HG02938 (cell line): ENCODE data around the gene TRNP1.
"Not testable (repeated sequence)": the region's sequence is repeated elsewhere in the genome, so short reads cannot be mapped to it uniquely, and the experiment has no call there.

Source experiments
- ATAC-seq: cut with Tn5 transposase; IDR thresholded peaks from one replicate; pipeline ENCODE4 v1.9.1; 2021; ENCODE audit warnings: mild to moderate bottlenecking, moderate library complexity; ENCODE audit not compliant: unreplicated experiment

Gene TRNP1

DNA sequence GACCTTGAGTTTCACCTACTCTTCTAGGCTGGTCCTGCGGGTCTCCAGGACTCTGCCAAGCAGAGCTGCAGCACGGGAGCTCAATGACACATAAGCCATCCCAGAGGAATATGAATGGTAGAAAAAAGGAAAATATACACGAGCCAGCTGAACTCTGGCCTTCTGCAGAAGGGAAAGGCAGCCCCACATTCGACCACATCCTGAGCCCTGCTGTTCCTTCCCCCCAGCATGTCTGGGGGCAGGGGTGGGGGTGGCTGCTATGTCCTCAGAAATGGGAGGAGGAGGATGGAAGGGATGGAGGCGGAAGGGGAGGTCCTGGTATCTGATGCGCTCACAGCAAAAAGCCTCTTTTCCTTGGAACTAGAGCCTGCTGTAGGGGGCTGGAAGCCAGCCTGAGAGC lies 21.1 kb upstream of the TRNP1 start:
- no peak for ATAC-seq

DNA sequence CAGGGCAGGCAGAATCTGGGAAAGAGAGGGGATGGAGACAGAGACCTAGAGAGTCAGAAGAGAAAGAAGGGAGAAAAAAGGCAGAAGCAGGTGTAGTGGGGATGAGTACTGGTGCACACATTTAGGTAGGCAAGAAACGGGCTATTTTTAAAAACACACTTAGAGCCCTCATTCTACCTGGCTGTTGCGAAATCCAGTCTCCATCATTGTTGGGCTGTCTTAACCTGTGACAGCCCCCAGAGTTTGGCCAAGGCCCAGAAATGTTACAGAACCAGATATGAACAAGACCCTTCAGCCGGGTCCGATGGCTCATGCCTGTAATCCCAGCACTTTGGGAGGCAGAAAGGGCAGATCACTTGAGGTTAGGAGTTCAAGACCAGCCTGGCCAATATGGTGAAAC lies 20.7 kb upstream of the TRNP1 start:
- ATAC-seq = no peak

DNA sequence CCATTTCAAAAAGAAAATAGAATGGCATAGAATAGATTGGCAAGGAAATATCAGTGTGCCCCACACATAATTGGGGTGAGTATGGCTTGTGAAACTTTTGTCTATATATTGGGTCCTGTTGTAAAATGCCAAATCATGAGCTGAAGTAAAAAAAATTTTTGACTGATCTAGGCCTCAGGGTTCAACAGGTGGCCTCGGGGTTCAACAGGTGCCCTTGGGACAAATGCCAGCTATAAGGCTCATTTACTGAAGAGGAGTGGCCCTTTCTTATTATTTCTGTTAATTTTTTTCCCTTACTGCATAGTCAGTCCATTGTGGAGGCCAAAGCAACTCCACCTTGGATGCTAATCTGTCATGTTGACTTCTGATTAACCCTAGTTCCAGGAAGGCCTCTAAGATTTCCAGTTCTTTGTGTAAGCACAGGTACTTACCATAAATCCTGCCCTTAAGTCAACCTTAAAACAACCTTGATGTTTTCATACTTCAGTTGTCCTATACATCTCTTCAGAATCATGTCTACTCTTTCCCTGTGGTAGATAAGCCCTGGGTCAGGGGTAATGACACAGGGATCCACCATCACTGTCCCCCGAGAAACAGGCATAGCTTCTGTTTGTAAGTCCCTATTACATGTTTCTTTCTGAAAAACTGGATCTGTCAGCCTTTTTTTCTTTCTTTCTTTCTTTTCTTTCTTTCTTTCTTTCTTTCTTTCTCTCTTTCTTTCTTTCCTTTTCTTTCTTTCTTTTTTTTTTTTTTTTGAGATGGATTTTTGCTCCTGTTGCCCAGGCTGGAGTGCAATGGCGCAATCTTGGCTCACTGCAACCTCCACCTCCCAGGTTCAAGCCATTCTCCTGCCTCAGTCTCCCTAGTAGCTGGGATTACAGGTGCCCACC lies 16.6 kb upstream of the TRNP1 start:
- ATAC-seq = no peak

DNA sequence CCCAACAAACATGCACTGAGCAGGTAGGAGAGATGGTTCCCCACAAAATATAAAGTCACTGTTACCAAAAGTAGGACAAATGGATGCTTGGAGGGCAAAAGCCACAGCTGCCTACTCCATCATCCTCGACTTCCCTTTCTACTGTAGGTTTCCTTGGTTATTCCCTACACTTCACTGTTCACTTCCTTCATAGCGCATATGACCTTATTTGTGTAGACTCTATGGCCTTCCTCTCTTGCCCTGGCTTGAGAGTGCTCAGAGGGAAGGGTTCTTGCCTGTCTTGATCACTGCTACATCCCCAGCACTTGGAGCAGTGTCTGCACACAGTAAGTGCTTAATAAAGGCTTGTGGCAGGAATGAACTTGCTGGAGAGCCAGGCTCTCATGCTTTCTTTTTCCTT lies 14.6 kb upstream of the TRNP1 start:
- no peak for ATAC-seq

DNA sequence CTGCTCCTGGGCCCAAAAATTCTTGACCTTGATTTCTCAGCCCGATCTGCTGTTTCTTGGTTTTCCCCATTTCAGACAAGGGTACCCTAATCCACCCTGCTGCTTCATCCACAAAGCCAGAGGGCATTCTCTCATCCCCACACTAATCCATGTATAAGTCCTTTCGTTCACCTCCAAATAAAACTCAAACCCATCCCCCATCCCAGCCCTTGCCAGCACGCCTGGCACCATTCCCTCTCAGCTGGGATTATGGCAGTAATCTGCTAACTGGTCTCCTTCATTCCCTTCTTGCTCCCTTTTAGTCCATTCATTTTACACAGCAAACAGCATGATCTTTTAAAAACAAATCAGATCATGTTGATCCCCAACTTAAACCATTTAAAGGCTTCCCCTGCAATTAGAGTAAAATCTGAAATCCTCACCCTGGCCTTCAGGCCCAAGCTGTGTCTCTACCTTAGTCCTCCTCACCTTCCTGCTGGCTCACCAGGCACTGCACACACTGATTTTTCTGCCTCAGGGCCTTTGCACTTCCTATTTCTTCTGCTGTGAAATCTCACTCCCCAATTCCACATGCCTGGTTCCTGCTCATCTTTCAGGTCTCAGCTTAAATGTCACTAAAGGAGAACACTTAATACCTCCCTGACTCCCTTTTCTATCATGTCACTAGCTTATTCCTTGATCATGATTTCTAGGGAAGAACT lies 12.2 kb upstream of the TRNP1 start:
- ATAC-seq = no peak

DNA sequence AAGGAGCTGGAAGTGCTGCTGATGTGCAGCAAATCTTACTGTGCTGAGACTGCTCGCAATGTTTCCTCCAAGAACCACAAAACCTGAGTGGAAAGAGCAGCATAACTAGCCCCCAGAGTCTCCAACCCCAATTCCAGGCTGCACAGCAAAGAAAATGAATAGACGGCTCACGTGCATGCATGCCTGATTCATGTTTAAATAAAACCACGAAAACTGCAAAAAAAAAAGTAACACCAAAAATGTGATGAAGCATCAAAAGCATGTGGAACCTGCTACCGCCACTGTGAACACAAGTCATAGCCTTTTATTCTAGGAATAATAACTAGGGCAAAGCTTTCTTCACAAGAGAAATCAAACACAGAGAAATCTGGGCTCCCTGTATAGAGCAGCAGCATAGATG lies 9.6 kb upstream of the TRNP1 start:
- ATAC-seq = no peak

DNA sequence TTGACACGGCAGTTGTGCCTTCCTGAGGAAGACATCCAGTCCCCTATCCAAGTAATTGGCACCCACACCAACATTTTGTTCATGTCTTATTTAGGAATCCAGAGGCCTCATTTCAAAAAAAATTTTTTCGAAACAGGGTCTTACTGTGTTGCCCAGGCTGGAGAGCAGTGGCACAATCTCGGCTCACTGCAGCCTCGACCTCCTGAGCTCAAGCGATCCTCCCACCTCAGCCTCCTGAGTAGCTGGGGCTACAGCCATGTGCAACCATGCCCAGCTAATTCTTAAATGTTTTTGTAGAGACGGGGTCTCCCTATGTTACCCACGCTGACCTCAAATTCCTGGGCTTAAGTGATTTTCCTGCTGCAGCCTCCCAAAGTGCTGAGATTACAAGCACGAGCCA lies 9.2 kb upstream of the TRNP1 start:
- no peak for ATAC-seq

DNA sequence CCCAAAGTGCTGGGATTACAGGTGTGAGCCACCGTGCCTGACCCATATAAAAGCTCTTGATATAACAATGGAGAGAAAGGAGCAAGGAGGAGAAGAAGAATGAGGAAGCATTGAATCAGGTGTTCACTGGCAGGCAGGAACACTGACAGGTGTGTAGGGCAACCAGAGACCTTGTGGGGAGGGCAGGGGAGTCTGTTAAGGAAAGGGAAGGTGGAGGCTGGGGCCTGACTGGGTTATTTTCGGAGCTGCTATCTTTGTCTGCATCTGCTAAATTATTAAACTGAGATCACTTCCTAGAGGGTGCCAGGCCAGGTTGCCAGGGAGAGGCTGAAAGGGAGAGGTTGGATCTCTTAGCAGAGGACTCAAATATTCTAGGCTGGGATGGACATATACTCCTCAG lies 6.8 kb upstream of the TRNP1 start:
- no peak for ATAC-seq

DNA sequence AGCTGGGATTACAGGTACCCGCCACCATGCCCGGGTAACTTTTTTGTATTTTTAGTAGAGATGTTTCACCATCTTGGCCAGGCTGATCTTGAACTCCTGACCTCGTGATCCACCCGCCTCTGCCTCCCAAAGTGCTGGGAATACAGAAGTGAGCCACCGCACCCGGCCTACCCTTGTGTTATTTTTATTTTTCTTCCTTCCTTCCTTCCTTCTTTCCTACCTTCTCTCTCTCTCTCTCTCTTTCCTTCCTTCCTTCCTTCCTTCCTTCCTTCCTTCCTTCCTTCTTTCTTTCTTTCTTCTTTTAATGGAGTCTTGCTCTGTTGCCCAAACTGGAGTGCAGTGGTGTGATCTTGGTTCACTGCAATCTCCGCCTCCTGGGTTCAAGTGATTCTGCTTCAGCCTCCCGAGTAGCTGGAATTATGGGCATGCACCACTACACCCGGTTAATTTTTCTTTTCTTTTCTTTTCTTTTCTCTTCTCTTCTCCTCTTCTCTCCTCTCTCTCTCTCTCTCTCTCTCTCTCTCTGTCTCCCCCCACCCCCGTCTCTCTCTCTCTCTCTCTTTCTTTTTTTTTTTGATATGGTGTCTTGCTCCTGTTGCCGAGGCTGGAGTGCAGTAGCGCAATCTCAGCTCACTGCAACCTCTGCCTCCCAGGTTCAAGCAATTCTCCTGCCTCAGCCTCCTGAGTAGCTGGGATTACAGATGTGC lies 3.9 kb upstream of the TRNP1 start:
- not testable (repeated sequence) for ATAC-seq

DNA sequence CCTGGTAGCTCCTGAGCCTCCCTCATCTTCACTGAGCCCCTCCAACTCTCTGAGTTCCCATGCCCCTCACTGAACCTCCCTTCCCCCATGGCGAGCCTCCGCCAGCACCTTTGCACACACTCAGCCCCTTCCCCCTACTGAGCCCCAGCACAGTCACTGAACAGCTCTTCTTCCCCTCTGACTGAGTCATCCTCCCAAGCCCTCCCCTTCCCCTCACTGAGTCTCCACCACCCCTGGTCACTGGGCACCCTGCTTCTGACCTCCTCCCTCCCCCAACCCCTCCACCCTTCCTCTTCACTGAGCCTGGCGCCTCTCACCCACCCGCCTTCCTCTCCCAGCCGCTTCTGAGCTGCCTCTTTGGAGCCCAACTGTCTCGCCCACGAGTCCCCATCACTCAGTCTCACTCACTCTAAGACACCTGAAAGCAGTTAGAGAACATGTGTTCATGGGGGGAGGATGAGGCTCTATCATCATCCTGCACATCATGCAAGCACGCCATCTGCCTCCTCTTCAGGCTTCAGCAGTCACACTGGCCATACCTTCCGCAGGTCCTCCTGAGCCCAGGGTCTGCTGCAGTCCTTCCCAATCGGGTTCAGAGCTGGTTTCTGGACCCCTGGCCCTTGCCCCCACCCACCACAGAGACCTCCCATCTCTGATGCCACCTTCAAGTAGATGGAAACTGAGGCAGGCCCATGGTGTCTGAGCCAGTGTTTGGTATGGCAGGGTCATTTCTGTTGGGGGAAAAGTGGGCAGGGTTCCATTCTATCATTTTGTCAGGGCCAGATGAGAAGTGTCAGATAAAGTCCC lies 2.0 kb upstream of the TRNP1 start:
- ATAC-seq = no peak

DNA sequence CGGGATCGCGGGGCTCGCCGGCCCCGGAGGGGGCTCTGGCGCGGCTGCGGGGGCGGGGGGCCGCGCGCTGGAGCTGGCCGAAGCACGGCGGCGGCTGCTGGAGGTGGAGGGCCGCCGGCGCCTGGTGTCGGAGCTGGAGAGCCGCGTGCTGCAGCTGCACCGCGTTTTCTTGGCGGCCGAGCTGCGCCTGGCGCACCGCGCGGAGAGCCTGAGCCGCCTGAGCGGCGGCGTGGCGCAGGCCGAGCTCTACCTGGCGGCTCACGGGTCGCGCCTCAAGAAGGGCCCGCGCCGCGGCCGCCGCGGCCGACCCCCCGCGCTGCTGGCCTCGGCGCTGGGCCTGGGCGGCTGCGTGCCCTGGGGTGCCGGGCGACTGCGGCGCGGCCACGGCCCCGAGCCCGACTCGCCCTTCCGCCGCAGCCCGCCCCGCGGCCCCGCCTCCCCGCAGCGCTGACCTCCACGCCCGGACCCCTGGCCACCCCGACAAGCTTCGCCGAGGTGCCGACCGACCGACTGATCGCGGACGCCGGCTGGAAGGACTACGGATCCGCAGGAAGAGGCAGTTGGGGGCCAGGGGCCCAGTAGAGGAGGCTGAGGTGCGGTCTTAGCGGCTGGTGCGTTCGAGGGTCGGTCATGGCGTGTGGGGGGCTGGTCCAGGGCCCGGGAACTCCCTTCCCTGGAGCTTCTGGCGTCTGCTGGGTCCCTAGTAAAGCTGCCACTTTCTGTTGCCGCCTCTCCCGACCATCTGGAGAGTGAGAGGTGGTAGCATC lies 711 bp downstream of the TRNP1 start:
- ATAC-seq = no peak

DNA sequence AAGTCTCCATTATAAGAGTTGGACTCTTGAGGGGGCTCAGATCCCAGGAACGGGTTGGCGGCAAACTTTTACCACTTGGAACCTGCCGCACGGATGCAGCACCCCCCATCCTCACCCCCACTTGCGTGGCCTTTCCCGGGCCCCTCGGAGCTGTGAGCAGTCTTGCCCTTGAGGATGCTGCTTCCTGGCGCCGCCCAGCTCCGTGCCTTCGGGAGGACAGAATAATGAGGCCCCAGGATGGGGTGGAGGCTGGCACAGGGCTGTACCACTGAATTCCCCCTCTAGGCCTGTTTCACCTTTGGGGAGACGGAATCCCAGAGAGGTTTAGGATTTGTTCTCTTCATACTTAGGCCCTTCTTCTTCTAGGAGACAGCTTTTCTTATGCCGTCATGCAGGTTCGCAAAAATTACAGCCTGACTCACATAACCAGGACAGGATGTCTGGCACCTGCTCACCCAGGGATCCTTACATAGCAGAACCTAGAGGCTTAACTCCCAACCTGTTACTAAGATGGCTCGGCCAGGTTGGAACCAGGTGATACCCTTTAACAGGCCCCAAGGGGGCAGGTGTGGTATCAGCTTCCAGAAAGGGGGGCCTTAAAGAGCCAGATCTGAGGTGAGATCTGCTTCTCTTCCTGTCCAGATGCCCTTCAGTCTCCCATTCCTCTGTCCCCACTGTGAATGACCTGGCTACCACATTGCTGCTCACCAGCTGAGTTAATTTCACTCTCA lies 1.5 kb downstream of the TRNP1 start:
- no peak for ATAC-seq

DNA sequence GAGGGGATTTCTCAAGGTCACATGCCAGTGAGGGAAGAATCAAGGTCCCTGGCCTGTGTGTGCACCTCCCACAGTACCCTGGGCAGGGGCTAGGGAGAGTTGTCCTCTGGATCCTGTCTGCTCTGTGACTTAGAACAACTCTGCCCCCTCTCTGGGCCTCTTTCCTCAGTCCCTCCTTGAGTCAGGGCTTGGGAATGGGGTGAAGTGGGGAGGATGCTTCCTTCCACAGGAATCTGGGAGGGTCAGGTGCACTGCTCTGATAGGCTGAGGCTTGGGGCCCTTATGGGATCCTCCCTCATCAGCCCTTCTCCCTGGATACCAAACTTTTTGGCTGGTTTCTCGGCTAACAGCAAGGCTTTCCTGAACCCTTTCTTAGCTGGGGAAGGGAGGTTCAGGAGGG lies 2.5 kb downstream of the TRNP1 start:
- no peak for ATAC-seq

DNA sequence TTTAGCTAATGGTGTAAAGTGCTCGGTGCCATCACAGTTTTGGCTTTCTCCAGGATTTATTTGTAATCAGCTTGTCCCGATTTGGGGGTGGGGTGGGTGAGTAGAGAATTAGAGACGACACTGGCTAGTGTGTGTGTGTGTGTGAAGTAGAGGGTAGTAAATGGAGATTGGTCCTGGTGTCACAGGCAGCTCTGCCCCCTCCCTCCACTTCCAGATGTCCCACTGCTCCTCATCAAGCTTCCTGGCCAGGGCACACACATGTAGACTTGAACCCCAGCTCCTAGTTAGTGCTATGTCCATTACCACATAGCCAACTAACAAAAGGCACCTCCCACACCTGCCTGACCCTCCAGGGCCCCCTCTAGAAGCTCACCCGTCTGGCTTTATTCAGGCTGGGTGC lies 3.2 kb downstream of the TRNP1 start:
- no peak for ATAC-seq

DNA sequence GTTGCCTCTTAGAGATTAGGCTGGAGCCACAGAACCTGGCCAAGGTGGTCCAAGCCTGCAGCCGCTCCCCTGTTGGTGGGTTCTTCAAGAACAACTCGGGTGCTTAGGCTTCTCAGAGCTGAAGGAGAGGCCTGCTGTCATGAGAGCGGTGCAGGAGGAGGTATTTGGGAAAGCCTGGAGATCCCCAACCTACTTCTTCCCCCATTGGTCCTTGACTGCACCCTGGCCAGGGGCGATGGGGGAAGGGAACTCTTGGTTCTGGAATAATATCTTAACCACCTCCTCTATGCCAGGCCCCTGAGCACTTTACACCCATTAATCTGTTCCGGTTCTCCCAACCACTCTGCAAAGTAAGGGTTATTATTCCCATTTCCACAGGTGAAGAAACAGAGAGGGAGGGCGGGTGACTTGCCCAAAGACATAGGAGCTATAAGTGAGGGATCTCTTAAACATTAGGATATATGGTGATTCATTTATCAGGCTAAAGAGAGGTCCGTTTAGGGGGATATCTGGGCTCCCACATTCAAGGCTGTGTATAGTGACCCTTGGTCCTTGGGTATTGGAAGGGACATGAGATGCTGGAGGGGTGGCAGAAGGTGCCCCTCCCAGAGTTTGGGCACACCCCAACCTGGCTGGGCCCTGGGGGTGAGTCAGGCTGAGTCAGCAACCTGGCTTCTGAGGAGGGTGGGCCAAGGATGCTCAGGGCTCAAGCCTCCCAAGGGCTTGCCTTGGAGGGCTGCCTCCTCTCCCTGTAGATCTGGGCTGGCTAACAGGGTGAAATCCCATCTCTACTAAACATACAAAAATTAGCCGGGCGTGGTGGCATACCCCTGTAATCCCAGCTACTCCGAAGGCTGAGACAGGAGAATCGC lies 5.2 kb downstream of the TRNP1 start:
- ATAC-seq = no peak

DNA sequence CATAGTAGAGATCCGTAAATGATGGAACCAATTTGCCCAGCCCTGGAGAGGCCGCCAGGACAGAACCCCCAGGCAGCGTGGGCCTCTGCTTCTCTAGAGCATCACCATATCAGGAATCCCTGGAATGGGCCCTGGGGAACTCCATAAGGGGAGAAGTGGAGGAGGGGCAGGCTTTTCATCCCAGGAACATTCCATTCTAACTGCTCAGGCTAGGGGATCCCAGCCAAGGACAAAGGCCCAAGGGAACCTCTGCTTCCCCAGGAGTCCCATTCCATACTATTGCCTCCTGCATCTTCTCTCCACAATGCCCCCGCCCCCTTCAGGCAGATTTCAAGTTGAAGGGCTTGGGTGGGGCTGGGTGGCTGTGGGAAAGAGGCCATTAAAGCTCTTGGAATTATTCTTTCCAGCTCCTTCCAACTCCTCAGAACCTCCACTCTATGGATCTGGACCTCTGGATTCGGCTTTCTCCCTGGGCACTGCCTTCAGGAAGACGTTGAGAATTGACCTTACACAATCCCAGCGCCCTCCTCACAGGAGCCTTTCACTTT lies 6.0 kb downstream of the TRNP1 start:
- no peak for ATAC-seq

DNA sequence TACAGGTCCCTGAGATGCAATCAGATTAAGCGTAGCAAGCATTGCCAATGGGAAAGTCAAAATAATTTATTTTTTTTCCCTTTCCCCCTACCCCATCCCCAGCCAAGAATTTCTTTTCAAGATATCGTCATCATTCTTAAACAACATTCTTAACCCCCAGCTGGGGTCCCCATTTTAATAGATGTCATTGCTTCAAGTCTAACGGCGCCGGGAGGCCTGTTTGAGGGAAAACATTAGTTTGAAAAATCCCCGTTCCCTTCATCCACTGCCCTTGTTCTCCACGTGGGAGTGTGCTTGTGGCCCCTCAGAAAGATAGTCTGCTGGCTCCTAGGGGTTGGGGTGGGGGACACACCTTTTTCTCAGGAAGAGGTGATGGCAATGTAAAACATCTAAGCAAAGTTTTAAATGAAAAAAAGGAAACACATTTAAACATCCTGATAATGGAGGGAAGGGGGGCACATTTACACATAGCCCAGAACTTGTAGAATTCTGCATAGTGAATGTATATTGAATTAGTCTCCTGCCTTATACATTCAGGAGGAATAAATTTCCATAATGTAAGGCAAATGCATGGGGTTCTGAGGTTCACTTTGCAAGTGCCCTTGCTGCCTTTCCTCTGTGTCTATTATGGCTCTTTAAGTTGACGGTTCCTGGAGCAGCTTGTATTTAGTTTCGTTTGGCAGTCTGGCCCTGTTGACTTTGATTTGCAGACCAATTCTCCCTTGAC lies 6.8 kb downstream of the TRNP1 start:
- ATAC-seq = no peak
